ENCODE measurements around the gene BARHL1. TPM values are rescaled to one million over a fixed set of nuclear protein-coding genes. Genes with fewer than 3 reads are reported as not detected.
"Not testable (repeated sequence)": the region's sequence is repeated elsewhere in the genome, so short reads cannot be mapped to it uniquely, and the experiment has no call there.

BARHL1 gene
- total RNA-seq, 4 donors from 2014 or later: not detected

GRCh38 chr9:132559711-132560110, 22.7 kb upstream of the BARHL1 start:
- H3K27me3 ChIP-seq: peaks cover 47% of the 10 kb centered on the region
- TF ChIP-seq POLR2A (IDR thresholded peaks at IDR 0.05): no peak
- H3K4me1 ChIP-seq: no peaks in the 10 kb centered on the region
- in situ Hi-C loops (cut with MboI; ENCODE audit: low pct_ligation_motif_present in 1 of 4, low pct_unique_long_range_greater_than_20kb in 1 of 4, low sequenced_read_pairs in 3 of 4): no loop called here
- no peak overlapping the region for H3K27ac ChIP-seq
- intact Hi-C loops (cut with DNase I; ENCODE audit: low total_unique reads): no loop called here
- DNase-seq: no peak
- no peak overlapping the region for H3K4me3 ChIP-seq
- WGBS, 2 donors (ENCODE audit: low coverage in 1 of 2): 94 to 97% methylated on average over 2 of the region's 2 CpGs
- no peaks in the 10 kb centered on the region for H3K36me3 ChIP-seq
- no peaks in the 10 kb centered on the region for H3K9me3 ChIP-seq

- H3K9me3 ChIP-seq: no peaks in the 10 kb centered on the region
- intact Hi-C loops (cut with DNase I; ENCODE audit: low total_unique reads): no loop called here
- no peaks in the 10 kb centered on the region for H3K36me3 ChIP-seq
- H3K27me3 ChIP-seq: peaks cover 48% of the 10 kb centered on the region
- TF ChIP-seq EP300 (IDR thresholded peaks at IDR 0.05; ENCODE audit: low read depth): no peak
- no peak for TF ChIP-seq CTCF (IDR thresholded peaks at IDR 0.05)
- no peak for TF ChIP-seq POLR2AphosphoS5 (IDR thresholded peaks at IDR 0.05)
- no peak for TF ChIP-seq POLR2A (IDR thresholded peaks at IDR 0.05)
- in situ Hi-C loops (cut with MboI; ENCODE audit: low pct_ligation_motif_present in 1 of 4, low pct_unique_long_range_greater_than_20kb in 1 of 4, low sequenced_read_pairs in 3 of 4): no loop called here
- DNase-seq: no peak
- 0 to 44% methylated on average over 2 to 14 of the region's 14 CpGs for whole genome bisulfite sequencing, 2 donors (ENCODE audit: low coverage in 1 of 2)
- H3K4me3 ChIP-seq: no peak overlapping the region
- no peak overlapping the region for H3K27ac ChIP-seq
- H3K4me1 ChIP-seq: no peaks in the 10 kb centered on the region
These were observed 21.7 kb upstream of the BARHL1 start for GRCh38 chr9:132560616-132561202.

- intact Hi-C loops (cut with DNase I; ENCODE audit: low total_unique reads): no loop called here
- Histone ChIP-seq H3K4me3 (no peak overlapping the region), H3K27ac (no peak overlapping the region), H3K9me3 (no peaks in the 10 kb centered on the region), H3K36me3 (no peaks in the 10 kb centered on the region), H3K4me1 (no peaks in the 10 kb centered on the region), H3K27me3 (peaks cover 44% of the 10 kb centered on the region)
- no peak for TF ChIP-seq EP300 (IDR thresholded peaks at IDR 0.05; ENCODE audit: low read depth)
- TF ChIP-seq CTCF (IDR thresholded peaks at IDR 0.05): no peak
- no peak for TF ChIP-seq POLR2A (IDR thresholded peaks at IDR 0.05)
- no peak for TF ChIP-seq POLR2AphosphoS5 (IDR thresholded peaks at IDR 0.05)
- in situ Hi-C loops (cut with MboI; ENCODE audit: low pct_ligation_motif_present in 1 of 4, low pct_unique_long_range_greater_than_20kb in 1 of 4, low sequenced_read_pairs in 3 of 4): no loop called here
- whole genome bisulfite sequencing, 2 donors (ENCODE audit: low coverage in 1 of 2): 11 to 18% methylated on average over 4 of the region's 4 CpGs
- no peak for DNase-seq
These were observed 20.2 kb upstream of the BARHL1 start for GRCh38 chr9:132562306-132562573.

GRCh38 chr9:132564526-132564925, 17.9 kb upstream of the BARHL1 start:
- intact Hi-C loops (cut with DNase I; ENCODE audit: low total_unique reads): no loop called here
- Histone ChIP-seq H3K4me1 (no peaks in the 10 kb centered on the region), H3K4me3 (no peak overlapping the region), H3K27ac (no peak overlapping the region), H3K27me3 (peaks cover 40% of the 10 kb centered on the region), H3K9me3 (no peaks in the 10 kb centered on the region), H3K36me3 (no peaks in the 10 kb centered on the region)
- WGBS, 2 donors (ENCODE audit: low coverage in 1 of 2): 74 to 88% methylated on average over 6 of the region's 6 CpGs
- in situ Hi-C loops (cut with MboI; ENCODE audit: low pct_ligation_motif_present in 1 of 4, low pct_unique_long_range_greater_than_20kb in 1 of 4, low sequenced_read_pairs in 3 of 4): no loop called here
- TF ChIP-seq POLR2A (IDR thresholded peaks at IDR 0.05) (no peak), EP300 (IDR thresholded peaks at IDR 0.05; ENCODE audit: low read depth) (no peak), CTCF (IDR thresholded peaks at IDR 0.05) (no peak)
- DNase-seq: no peak

- WGBS, 2 donors (ENCODE audit: low coverage in 1 of 2): 59% methylated on average over 2 of the region's 2 CpGs; no CpG with 5 or more reads in 1 of the 2 donors
- DNase-seq; H3K4me1 ChIP-seq; H3K4me3 ChIP-seq; H3K36me3 ChIP-seq; H3K27ac ChIP-seq; H3K9me3 ChIP-seq; intact Hi-C loops (cut with DNase I; ENCODE audit: low total_unique reads); in situ Hi-C loops (cut with MboI; ENCODE audit: low pct_ligation_motif_present in 1 of 4, low pct_unique_long_range_greater_than_20kb in 1 of 4, low sequenced_read_pairs in 3 of 4): not testable (repeated sequence)
- peaks cover 24% of the 10 kb centered on the region for H3K27me3 ChIP-seq
These were observed 13.6 kb upstream of the BARHL1 start for GRCh38 chr9:132568787-132569186.

Data from transverse colon (tissue), 4 donors.